GM18499 (cell line): ENCODE results near the gene PRF1.
"Not testable (repeated sequence)": the region's sequence is repeated elsewhere in the genome, so short reads cannot be mapped to it uniquely, and the experiment has no call there.

Experiments
- ATAC-seq: cut with Tn5 transposase; IDR thresholded peaks from one replicate; pipeline ENCODE4 v1.9.1; 2021; ENCODE audit warnings: moderate number of reproducible peaks; ENCODE audit not compliant: insufficient read depth, unreplicated experiment

Gene PRF1

DNA sequence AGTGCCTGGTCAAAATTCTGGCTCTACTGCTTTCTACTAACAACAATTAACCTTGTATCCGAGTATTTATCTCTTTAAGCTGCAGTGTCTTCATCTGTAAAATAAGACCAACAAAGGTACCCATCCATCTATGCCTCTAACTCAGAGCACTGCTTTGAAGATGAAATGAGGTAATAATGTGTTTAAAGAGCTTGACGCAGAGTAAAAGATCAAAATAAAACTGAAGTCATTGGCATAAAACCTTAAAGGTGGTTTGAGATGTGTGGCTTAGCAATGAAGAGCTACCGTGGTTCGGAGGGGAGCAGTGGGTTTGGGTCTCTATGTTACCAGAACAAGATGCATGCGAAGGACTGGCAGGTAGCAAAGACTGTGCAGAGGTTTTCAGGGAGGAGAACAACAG lies 16.1 kb upstream of the PRF1 start:
- no peak for ATAC-seq

DNA sequence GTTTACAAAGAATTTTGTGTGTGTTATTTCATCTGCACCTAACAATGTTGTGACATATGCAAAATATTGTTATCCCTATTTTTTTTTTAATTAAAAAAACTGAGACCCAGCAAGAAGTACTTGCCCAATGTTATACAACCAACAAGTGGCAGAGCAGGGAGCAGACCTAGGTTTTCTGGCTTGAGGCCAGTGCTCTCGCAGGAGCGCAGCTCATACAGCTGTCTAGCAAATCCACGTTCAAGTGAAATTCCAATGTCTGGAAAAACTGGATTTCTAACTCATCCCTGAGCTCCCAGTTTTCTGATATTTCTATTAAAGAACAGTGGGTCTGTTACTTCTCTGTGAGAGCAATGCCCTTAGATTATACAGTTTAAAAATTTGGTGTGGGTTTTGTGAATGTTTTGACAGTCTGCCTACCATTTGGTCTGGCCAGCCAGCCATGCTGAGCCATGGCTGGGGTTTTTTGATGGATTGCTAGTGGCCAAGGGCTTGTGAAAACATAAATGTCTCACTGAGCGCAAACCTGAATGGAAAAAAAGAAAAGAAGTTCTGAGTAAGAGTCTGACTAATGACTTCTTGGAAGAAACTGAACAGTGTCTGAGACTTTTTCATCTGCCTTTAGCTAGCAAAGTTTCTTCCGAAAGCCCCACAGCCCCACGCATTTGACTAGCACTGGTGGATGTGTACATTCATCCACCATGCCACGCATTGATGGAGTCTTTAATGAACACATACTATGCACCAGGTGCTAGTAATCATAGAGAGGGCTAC lies 15.4 kb upstream of the PRF1 start:
- no peak for ATAC-seq

DNA sequence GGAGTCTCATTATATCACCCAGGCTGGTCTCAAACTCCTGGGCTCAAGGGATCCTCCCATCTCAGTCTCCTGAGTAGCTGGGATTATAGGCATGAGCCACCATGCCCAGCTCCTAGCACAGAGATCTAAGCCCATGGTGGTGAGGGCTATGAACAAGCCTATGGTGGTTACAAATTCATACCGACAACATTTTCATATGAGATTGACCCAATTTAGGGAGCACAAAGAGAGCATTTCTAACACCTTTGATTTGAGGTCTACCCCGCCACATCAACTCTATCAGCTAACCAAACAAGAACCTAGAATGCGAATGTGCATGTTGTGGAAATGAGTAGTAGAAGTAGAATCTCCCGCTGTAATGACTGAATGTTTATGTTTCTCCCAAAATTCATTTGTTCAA lies 14.2 kb upstream of the PRF1 start:
- ATAC-seq: no peak

DNA sequence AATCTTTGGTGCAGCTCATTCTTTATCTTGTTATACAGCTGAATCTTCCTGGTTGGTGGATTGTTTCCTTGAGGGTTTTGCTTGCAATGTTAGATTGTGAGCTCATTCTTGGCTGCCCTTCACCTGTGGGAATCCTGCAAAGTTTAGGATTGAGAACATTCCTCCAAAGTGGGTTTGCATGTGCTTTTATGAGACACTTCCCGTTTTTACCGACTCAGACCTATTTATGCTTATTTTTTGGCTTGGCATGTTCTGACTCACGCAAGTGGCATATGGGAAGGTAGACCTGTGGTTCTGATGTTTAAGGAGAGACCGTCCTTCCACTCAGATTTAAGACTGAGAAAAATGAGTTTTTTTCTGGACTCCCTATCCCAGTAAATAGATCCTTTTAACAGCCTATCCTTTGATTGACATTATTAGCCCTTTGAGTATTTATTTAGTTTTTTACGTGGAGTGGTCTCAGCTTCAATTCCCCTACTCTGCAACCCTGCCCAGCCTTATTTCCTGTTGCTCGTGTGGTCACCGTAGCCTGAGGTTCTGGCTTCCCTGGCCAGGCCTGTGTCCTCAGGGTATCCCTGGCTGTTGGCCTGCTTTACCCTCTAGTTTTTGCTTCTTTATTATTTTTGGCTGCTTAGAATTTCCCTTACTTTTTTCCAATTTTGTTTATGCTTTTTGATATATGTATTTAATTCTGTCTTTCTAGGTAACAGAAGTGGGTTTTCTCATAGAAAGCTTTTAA lies 13.4 kb upstream of the PRF1 start:
- ATAC-seq: no peak

DNA sequence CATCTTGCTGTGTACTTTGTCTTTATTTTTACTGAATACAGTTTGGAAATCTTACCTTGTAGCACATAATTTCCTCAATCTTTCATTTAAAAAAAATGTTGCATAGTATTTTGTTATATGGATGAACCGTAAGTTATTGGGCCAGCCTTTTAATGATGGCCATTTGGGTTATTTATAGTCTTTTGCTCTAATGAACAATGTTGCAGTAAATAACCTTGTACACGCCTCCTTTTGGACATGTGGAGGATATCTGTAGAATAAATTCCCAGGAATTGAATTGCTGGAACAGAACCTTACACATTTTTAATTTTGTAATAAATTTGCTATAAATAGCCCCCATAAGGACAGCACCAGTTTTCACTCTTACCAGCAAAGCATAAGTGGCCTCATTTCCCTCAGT lies 12.7 kb upstream of the PRF1 start:
- no peak for ATAC-seq

DNA sequence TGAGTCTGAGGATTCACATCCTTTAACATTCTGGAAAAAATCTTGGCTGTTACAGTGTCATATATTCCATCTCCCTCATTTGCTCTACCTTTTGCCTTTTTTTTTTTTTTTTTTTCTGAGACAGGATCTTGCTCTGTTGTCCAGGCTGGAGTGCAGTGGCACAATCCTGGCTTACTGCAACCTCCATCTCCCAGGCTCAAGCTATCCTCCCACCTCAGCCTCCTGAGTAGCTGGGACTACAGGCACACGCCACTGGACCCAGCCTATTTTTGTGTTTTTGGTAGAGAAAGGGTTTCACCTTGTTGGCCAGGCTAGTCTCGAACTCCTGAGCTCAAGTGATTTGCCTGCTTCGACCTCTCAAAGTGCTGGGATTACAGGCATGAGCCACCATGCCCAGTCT lies 11.8 kb upstream of the PRF1 start:
- not testable (repeated sequence) for ATAC-seq

DNA sequence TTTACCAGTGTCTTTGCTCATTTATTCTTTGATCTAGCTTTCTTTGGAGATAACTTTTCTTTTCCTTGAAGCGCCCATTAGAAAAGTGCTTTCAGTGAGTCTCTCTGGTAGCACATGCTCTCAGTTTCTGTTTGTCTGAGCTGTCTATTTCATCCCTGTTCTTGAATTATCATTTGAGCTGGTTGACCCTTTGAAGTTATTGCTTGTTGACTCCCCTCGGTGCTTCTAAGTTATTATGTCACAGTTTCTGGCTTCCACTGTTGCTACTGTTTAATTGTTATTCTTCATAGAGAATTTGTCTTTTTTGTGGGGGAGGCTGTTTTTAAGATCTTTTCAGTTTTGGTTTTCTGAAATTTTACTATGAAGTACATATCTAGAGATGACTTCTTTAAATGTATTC lies 11.4 kb upstream of the PRF1 start:
- no peak for ATAC-seq

DNA sequence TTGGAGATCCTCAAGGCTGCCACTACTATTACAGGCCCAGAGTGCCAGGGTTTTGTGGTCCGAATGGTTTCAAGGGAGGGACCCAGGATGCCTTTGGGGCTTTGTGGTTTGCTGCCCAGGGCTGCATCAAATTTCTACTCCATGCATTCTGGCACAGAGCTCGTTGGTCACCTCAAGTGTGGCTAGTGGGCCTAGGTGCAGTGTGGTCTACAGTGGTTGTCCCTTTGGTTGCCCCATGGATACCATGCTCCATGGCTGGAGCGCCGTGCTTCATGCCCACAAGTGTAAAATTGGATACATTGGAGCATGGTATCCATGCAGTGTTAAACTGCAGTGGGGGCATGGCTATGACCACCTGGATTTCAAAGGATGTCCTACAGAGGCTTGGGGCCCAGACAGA lies 5.4 kb upstream of the PRF1 start:
- no peak for ATAC-seq

DNA sequence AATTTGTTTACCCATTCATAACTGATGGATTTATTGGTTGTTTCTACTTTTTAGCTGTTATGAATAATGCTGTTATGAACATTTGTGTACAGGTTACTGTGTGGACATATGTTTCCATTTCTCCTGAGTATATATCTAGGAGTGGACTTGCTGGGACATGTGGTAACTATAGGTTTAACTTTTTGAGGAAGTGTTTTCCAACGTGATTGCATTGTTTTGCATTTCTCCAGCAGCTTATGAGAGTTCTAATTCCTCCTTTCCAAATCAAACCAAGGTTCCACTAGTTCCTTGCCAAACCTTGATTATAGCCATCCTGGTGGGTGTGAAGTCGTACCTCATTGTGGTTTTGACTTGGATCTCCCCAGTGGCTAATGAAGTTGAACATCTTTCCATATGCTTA lies 2.6 kb upstream of the PRF1 start:
- no peak for ATAC-seq

DNA sequence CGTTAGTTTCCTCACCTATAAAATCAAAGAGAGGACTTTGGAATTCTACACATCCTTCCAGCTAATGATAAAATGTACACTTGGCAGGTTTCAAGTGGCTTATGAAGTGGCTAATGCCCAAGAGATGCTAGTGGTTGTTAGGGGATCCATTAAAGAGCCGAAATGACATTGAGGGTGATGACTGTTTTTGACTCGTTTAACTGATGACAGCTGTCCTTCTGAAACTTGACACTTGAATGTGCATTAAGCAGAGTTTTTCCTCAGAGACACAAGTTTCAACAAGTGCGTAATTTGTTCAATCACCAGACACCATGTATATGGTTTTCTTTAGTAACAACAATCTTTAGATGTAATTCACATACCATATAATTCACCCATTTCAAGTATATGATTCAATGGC lies 1.6 kb upstream of the PRF1 start:
- ATAC-seq: no peak

DNA sequence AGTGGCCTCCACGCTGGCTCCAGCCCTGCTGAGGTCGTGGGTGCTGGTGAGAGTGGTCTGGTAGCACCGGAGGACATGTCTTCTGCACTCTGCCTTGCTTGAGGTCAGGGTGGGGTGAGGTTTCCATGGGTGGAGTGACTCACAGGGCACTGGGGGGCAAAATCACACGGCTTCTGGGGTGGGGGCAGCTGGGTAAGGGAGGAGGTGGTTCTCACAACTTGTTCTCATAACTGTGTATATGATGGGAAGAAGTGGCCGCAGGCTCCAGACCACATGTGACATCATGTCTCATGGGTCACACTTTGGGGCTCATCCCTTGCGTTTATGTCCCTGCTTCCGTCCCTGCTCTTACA lies 884 bp upstream of the PRF1 start:
- no peak for ATAC-seq

DNA sequence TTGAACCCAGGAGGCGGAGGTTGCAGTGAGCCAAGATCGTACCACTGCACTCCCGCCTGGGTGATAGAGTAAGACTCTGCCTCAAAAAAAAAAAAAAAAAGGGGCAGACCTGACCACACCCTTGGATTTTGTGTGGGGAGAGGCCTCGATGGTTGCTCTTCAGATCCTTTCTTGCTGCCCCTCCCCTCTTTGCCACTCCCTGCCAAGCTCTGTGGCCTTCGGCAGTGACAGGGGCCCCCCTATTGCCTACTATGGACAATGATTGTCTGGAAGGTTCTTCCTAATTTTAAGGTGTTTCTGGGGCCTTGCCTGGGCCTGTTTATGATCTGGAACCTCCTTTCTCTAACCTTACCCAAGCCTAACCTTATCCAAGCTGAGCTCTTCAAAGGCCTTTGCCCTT lies 795 bp downstream of the PRF1 start:
- ATAC-seq: no peak

DNA sequence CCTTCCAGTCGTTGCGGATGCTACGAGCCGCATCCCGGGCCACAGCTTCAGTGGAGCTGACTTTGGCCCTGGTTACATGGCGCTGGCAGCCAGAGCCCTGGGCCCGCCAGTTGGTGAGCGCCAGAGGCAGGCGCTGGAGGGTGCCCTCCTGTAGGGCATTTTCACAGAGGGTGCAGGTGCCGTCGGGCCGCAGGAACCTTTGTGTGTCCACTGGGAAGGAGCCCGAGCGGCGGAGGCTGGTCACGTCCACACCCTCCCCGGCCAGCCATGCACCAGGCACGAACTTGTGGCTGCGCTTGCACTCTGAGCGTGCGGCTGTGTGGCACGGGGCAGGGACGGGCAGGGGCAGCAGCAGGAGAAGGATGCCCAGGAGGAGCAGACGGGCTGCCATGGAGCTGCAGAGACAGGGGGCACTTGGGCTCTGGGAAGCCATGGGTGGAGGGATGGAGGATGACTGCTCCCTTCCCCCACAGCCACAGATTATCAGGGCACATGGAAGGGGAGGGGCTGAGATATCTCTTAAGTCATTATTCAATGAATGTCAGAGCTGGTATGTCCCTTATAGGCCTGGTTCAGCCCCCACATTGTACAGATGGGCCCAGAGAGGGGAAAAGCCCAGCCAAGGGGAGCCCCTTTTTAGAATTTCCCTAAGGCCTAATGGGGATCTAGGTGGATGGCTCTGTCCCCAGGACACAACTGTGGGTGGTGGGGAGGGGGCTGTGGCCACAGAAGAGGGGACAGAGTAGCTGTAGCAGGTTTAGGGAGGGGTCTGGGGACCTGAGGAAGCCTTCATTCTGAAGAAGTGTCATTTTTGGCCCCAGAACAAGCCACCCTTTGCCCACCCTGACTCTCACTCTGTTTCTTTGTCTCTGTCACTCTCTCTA lies 1.8 kb downstream of the PRF1 start:
- ATAC-seq: no peak

DNA sequence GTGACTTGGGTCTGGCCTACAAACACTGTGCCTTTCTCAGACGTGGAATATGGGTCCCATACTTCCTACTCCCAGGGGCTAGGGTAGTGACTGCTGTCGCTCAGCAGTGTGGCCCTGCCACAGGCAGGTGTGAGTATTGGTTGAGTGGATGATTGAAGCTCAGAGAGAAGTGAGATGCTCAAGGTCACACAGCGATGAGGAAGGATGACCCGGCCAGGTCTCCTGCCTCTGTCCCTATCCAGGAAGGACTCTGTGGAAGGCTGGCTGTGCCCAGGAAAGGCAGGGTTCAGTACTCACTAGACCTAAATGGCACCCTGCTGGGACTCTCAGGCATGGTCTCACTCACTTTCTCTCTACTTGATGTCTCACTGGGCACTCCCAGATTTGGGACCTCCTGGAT lies 2.8 kb downstream of the PRF1 start:
- ATAC-seq: no peak

DNA sequence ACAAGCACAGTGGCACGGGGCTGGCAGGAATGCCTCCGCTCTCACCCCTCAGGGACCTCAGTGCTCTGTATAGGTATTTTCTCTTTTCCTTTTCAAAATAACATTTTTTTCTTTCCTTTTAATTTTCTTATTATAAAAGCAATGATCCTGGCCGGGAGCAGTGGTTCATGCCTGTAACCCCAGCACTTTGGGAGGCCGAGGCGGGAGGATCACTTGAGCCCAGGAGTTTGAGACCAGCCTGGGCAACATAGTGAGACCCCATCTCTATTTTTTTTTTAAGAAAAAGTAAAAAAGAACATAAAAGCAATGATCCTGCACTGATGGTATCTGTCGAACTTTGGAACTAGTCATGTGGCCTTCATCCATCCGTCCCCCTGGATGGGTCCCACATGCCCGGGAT lies 3.2 kb downstream of the PRF1 start:
- no peak for ATAC-seq

DNA sequence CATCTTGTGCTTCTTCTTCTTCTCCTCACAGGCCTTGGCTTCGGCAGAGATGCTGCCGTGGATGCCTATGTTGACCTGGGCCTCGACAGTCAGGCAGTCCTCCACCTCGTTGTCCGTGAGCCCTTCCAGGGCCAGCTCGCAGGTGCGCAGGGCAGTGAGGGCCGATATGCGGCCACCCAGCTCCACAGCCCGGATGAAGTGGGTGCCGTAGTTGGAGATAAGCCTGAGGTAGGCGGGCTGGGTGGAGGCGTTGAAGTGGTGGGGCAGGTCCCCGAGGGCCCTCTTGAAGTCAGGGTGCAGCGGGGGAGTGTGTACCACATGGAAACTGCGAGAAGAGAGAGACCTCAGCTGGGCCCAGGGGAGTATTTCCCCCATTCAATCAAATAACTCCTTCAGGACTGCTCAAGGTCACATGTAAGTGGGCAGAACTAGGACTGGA lies 3.7 kb downstream of the PRF1 start:
- no peak for ATAC-seq

DNA sequence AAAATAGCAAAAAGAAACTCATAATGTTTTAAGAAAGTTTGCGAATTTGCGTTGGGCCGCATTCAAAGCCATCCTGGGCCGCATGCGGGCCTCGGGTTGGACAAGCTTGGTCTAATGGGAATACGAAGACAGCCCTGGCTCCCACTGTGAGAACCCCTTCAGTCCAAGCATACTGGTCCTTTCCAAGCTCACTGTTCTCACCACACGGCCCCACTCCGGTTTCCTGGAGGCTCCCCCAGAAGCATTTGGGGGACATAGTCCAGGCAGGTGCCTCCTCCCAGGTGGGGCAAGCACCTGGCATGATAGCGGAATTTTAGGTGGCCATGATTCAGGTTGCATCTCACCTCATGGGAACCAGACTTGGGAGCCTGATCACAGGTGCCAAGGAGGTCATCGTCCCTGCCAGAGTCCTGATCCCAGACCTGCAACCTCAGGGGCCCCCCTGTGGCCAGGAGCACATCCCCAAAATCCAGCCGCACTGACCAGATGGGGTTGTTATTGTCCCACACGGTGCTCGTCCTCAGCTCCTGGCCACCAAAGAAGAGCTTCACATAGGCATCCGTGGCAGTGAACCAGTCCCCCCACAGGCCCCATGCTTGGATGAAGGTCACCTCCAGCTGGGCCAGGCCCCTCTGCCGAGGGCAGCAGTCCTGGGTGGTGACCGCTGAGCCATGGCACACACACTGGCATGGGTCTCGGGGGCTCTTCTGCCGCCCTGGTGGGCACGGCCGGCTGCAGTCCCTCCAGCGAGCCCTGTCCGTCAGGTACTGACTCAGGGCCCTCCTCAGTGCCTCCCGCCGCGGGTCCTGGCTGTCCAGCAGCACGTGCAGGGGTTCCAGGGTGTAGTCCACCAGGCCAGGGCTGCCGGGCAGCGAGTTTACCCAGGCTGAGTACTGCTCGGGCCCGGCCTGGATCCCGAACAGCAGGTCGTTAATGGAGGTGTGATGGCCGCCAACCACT lies 4.4 kb downstream of the PRF1 start:
- no peak for ATAC-seq

DNA sequence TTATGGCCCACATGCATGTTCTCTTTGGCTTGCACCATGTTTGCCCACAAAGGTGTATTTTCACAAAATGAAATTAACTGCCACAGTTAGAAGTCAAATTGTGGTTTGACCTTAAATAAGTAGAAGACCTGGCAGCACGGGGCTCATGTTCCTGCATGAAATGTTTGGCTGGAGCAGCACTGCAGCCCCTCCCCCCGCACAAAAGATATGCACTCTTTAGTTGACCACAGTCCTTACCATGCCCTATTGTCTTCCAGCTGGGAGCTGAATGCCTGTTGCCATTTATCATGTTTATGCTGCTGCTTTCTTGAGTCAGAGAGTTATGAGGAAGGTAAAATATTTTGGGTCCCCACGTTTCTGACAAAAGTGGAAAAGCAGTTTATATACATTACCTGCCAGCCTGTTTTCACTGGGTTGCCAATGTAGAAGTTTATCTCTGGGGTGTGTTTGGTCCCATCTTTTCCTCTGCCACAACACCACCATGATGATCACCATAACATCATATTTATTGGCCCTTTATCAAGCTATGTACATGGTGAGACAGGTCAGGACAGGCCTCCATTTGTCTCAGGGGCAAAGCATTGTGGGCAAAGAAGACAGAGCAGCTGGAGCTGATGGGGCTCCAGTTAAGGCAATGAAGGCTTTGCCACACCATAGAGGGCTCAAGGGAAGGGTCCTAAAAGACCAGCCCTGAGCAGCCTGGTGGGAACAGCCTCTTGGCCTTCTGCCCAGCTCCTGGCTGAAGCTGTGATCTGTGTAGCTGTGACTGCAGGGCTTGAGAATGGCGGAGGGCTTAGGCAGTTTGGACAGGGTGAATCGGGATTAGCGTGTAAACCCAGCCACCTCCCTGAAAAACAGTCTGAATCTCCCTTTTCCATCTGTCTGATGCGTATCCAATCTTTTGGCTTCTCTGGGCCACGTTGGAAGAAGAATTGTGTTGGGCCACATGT lies 5.4 kb downstream of the PRF1 start:
- no peak for ATAC-seq
